M059J (cell line): ENCODE measurements around the gene RNF144B. TPM values are rescaled to one million over a fixed set of nuclear protein-coding genes. Genes with fewer than 3 reads are reported as not detected.

Experiments
- DNase-seq: peaks from one replicate; pipeline ENCODE4 v3.0.0-alpha.2; 2012; ENCODE audit warnings: low read depth
- total RNA-seq: library from RNA; depleted of rRNA; stranded (reverse); fragments of >200 nt; shearing (Covaris generic); gene quantifications from 2 replicates; pipeline ENCODE4 v1.2.3, GENCODE V29; 2014; rRNA removed

The RNF144B gene
- total RNA-seq, 1 experiment from 2014 or later = 8.6 TPM

- DNase-seq = peak; percentile 51
Measured at GRCh38 chr6:18509871-18510643, 122.9 kb downstream of the RNF144B start.

- DNase-seq = no peak
Measured at GRCh38 chr6:18510644-18511033, 123.5 kb downstream of the RNF144B start.

GRCh38 chr6:18511211-18511610 is 124.1 kb downstream of the RNF144B start:
- no peak for DNase-seq

GRCh38 chr6:18513253-18513798 is 126.2 kb downstream of the RNF144B start:
- DNase-seq = no peak

GRCh38 chr6:18514180-18514579 is 127.0 kb downstream of the RNF144B start:
- DNase-seq = no peak

- peak; percentile 74 for DNase-seq
Measured at GRCh38 chr6:18515767-18516166, 128.6 kb downstream of the RNF144B start.

Other genes starting within 250 kb of the RNF144B start
- 44.9 and 58.4 TPM in 2 replicates for gene TPMT, start 232.3 kb upstream of the RNF144B start, total RNA-seq
- gene KDM1B, start 231.9 kb upstream of the RNF144B start, total RNA-seq = 11.1 and 20.5 TPM in 2 replicates
- 326 and 338 TPM in 2 replicates for gene DEK, start 122.8 kb upstream of the RNF144B start, total RNA-seq